ENCODE data around the gene MYO9B. TPM values are rescaled to one million over a fixed set of nuclear protein-coding genes. Genes with fewer than 3 reads are reported as not detected.

MYO9B gene
- total RNA-seq, 1 experiment from 2014 or later = 94.3 TPM

DNA sequence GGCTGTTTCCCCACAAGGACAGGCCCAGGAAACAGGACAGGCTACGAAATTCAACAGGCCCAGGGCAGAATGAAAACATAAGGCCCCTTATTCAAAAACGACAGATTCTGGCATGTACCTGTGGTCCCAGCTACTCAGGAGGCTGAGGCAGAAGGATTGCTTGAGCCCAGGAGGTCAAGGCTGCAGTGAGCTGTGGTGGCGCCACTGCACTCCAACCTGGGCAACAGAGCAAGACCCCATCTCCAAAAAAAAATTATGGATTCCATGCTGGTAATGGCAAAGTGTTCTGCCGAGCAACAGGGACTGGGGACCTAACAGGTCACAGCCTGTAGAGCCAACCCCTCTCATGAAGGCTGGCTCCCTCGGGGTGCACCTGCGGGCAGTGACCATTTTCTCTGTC lies 87.0 kb downstream of the MYO9B start:
- Mint-ChIP-seq H3K4me3 (no peak overlapping the region), H3K9me3 (peaks cover 13% of the 10 kb centered on the region), H3K27me3 (ENCODE audit: low read depth) (no peaks in the 10 kb centered on the region), H3K27ac (no peak overlapping the region), H3K36me3 (peaks cover 45% of the 10 kb centered on the region), H3K4me1 (peaks cover 15% of the 10 kb centered on the region)
- DNase-seq (ENCODE audit: low spot score) = no peak
- ChIA-PET POLR2A (no interaction called here), CTCF (no interaction called here)
- TF ChIP-seq ZNF121 (CRISPR knock-in tag; IDR thresholded peaks at IDR 0.05) = peak; percentile 78
- TF ChIP-seq, protein P1, sequence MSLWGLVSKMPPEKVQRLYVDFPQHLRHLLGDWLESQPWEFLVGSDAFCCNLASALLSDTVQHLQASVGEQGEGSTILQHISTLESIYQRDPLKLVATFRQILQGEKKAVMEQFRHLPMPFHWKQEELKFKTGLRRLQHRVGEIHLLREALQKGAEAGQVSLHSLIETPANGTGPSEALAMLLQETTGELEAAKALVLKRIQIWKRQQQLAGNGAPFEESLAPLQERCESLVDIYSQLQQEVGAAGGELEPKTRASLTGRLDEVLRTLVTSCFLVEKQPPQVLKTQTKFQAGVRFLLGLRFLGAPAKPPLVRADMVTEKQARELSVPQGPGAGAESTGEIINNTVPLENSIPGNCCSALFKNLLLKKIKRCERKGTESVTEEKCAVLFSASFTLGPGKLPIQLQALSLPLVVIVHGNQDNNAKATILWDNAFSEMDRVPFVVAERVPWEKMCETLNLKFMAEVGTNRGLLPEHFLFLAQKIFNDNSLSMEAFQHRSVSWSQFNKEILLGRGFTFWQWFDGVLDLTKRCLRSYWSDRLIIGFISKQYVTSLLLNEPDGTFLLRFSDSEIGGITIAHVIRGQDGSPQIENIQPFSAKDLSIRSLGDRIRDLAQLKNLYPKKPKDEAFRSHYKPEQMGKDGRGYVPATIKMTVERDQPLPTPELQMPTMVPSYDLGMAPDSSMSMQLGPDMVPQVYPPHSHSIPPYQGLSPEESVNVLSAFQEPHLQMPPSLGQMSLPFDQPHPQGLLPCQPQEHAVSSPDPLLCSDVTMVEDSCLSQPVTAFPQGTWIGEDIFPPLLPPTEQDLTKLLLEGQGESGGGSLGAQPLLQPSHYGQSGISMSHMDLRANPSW (CRISPR knock-in tag; conservative IDR thresholded peaks at IDR 0.05; ENCODE audit: low read depth) = no peak
- no peak for TF ChIP-seq TP53 (CRISPR knock-in tag; IDR thresholded peaks at IDR 0.05)
- no peak for ATAC-seq

DNA sequence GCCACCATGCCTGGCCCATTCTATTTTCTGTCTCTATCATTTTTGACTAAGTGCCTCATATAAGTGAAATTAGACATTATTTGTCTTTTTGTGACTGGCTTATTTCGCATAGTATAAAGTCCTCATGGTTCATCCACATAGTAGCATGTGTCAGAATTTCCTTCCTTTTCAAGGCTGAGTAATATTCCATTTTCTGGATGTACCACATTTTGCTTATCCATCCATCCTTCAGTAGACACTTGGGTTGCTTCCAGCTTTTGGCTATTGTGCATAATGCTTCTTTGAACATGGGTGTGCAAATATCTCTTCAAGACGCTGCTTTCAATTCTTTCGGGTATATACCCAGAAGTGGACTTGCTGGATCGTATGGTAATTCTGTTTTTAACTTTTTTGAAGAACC lies 88.1 kb downstream of the MYO9B start:
- peaks cover 13% of the 10 kb centered on the region for H3K9me3 Mint-ChIP-seq
- ChIA-PET POLR2A (no interaction called here), CTCF (no interaction called here)
- no peak for ATAC-seq
- TF ChIP-seq CBFB (CRISPR knock-in tag; IDR thresholded peaks at IDR 0.05; ENCODE audit: low read depth) = no peak
- 0 out of 2 replicates have a peak, but pooled peaks have one; percentile 39 for TF ChIP-seq GTF2I (CRISPR knock-in tag; conservative IDR thresholded peaks at IDR 0.05)
- no peak for DNase-seq (ENCODE audit: low spot score)
- H3K4me3 Mint-ChIP-seq = no peak overlapping the region
- peaks cover 15% of the 10 kb centered on the region for H3K4me1 Mint-ChIP-seq
- no peak overlapping the region for H3K27ac Mint-ChIP-seq
- H3K27me3 Mint-ChIP-seq (ENCODE audit: low read depth) = no peaks in the 10 kb centered on the region
- peaks cover 51% of the 10 kb centered on the region for H3K36me3 Mint-ChIP-seq

DNA sequence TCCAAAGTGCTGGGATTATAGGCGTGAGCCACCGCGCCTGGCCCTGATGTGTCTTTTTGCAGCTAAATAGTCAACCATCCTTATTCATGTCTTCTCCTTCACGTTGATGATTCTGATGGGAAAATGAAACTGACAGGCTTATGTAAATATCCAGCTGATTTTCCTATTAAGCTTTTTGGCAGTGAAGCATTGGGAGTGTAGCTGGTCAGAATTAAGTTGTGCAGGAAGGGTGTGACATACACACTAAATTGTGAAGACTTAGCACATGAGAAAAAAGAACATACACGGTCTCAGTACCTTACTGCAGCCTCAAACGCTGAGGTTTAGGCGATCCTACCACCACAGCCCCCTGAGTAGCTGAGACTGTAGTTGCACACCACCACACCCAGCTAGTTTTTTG lies 89.1 kb downstream of the MYO9B start:
- ATAC-seq (no peak), DNase-seq (ENCODE audit: low spot score) (no peak)
- TF ChIP-seq TP53 (CRISPR knock-in tag; IDR thresholded peaks at IDR 0.05) (no peak), NR2C2 (CRISPR knock-in tag; IDR thresholded peaks at IDR 0.05) (no peak), ZBTB21 (CRISPR knock-in tag; IDR thresholded peaks at IDR 0.05; ENCODE audit: borderline replicate concordance) (no peak), ZNF396 (CRISPR knock-in tag; IDR thresholded peaks at IDR 0.05; ENCODE audit: borderline replicate concordance) (no peak), RELA (CRISPR knock-in tag; IDR thresholded peaks at IDR 0.05; ENCODE audit: borderline replicate concordance) (no peak), JAZF1 (CRISPR knock-in tag; IDR thresholded peaks at IDR 0.05) (no peak), NR1H2 (CRISPR knock-in tag; IDR thresholded peaks at IDR 0.05) (no peak), CREM (CRISPR knock-in tag; IDR thresholded peaks at IDR 0.05) (no peak), TEAD1 (CRISPR knock-in tag; IDR thresholded peaks at IDR 0.05) (no peak), PRRX2 (CRISPR knock-in tag; IDR thresholded peaks at IDR 0.05) (no peak), ELF4 (CRISPR knock-in tag; IDR thresholded peaks at IDR 0.05; ENCODE audit: low read depth) (no peak), TEAD4 (CRISPR knock-in tag; IDR thresholded peaks at IDR 0.05) (no peak), ZNF263 (CRISPR knock-in tag; IDR thresholded peaks at IDR 0.05; ENCODE audit: low read depth) (no peak)
- TF ChIP-seq, protein P2, sequence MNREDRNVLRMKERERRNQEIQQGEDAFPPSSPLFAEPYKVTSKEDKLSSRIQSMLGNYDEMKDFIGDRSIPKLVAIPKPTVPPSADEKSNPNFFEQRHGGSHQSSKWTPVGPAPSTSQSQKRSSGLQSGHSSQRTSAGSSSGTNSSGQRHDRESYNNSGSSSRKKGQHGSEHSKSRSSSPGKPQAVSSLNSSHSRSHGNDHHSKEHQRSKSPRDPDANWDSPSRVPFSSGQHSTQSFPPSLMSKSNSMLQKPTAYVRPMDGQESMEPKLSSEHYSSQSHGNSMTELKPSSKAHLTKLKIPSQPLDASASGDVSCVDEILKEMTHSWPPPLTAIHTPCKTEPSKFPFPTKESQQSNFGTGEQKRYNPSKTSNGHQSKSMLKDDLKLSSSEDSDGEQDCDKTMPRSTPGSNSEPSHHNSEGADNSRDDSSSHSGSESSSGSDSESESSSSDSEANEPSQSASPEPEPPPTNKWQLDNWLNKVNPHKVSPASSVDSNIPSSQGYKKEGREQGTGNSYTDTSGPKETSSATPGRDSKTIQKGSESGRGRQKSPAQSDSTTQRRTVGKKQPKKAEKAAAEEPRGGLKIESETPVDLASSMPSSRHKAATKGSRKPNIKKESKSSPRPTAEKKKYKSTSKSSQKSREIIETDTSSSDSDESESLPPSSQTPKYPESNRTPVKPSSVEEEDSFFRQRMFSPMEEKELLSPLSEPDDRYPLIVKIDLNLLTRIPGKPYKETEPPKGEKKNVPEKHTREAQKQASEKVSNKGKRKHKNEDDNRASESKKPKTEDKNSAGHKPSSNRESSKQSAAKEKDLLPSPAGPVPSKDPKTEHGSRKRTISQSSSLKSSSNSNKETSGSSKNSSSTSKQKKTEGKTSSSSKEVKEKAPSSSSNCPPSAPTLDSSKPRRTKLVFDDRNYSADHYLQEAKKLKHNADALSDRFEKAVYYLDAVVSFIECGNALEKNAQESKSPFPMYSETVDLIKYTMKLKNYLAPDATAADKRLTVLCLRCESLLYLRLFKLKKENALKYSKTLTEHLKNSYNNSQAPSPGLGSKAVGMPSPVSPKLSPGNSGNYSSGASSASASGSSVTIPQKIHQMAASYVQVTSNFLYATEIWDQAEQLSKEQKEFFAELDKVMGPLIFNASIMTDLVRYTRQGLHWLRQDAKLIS (CRISPR knock-in tag; IDR thresholded peaks at IDR 0.05; ENCODE audit: borderline replicate concordance) = no peak
- TF ChIP-seq, protein P3, sequence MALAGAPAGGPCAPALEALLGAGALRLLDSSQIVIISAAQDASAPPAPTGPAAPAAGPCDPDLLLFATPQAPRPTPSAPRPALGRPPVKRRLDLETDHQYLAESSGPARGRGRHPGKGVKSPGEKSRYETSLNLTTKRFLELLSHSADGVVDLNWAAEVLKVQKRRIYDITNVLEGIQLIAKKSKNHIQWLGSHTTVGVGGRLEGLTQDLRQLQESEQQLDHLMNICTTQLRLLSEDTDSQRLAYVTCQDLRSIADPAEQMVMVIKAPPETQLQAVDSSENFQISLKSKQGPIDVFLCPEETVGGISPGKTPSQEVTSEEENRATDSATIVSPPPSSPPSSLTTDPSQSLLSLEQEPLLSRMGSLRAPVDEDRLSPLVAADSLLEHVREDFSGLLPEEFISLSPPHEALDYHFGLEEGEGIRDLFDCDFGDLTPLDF (CRISPR knock-in tag; IDR thresholded peaks at IDR 0.05) = no peak
- TF ChIP-seq, protein P4, sequence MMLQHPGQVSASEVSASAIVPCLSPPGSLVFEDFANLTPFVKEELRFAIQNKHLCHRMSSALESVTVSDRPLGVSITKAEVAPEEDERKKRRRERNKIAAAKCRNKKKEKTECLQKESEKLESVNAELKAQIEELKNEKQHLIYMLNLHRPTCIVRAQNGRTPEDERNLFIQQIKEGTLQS (CRISPR knock-in tag; conservative IDR thresholded peaks at IDR 0.05) = no peak
- TF ChIP-seq, protein P5, sequence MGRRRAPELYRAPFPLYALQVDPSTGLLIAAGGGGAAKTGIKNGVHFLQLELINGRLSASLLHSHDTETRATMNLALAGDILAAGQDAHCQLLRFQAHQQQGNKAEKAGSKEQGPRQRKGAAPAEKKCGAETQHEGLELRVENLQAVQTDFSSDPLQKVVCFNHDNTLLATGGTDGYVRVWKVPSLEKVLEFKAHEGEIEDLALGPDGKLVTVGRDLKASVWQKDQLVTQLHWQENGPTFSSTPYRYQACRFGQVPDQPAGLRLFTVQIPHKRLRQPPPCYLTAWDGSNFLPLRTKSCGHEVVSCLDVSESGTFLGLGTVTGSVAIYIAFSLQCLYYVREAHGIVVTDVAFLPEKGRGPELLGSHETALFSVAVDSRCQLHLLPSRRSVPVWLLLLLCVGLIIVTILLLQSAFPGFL (CRISPR knock-in tag; IDR thresholded peaks at IDR 0.05; ENCODE audit: borderline replicate concordance) = no peak
- Mint-ChIP-seq H3K27ac (no peak overlapping the region), H3K36me3 (peaks cover 54% of the 10 kb centered on the region), H3K27me3 (ENCODE audit: low read depth) (no peaks in the 10 kb centered on the region), H3K4me1 (peaks cover 9% of the 10 kb centered on the region), H3K9me3 (peaks cover 13% of the 10 kb centered on the region), H3K4me3 (no peak overlapping the region)
- POLR2A ChIA-PET = no interaction called here
- CTCF ChIA-PET = no interaction called here
